Smooth muscle cell (in vitro differentiated cells): ENCODE results near the gene LMO2. TPM values are rescaled to one million over a fixed set of nuclear protein-coding genes. Genes with fewer than 3 reads are reported as not detected.

ENCODE experiments used
- DNase-seq: peaks from one replicate; lab custom pipeline; 2025; ENCODE audit not compliant: unreplicated experiment; lab: John Stamatoyannopoulos, UW
- H2AFZ ChIP-seq: fragments of 200-600 bp; sonication (generic); 2 replicates; pipeline ENCODE4 v1.6.0; 2016; ENCODE audit warnings: antibody characterized with exemption, low read depth, mild to moderate bottlenecking
- H3F3A ChIP-seq: fragments of 200-600 bp; sonication (generic); 2 replicates; pipeline ENCODE4 v1.6.0; 2017; ENCODE audit warnings: antibody characterized with exemption, low read depth
- H3K27ac ChIP-seq: fragments of 200-600 bp; sonication (generic); 2 replicates; pipeline ENCODE4 v1.5.1; 2016; ENCODE audit warnings: low read depth, mild to moderate bottlenecking
- H3K27me3 ChIP-seq: fragments of 200-600 bp; sonication (generic); 2 replicates; pipeline ENCODE4 v1.6.1; 2016; ENCODE audit warnings: low read depth, mild to moderate bottlenecking
- H3K36me3 ChIP-seq: fragments of 200-600 bp; sonication (generic); 2 replicates; pipeline ENCODE4 v1.5.1; 2016; ENCODE audit warnings: low read depth
- H3K4me1 ChIP-seq: fragments of 200-600 bp; sonication (generic); 2 replicates; pipeline ENCODE4 v1.5.1; 2016; ENCODE audit warnings: low read depth
- H3K4me2 ChIP-seq: fragments of 200-600 bp; sonication (generic); 2 replicates; pipeline ENCODE4 v1.6.0; 2016; ENCODE audit warnings: mild to moderate bottlenecking
- H3K4me3 ChIP-seq: fragments of 200-600 bp; sonication (generic); 2 replicates; pipeline ENCODE4 v1.5.1; 2016; ENCODE audit warnings: mild to moderate bottlenecking
- H3K79me2 ChIP-seq: fragments of 200-600 bp; sonication (generic); 2 replicates; pipeline ENCODE4 v1.6.0; 2016; ENCODE audit warnings: low read depth, mild to moderate bottlenecking
- H3K9ac ChIP-seq: fragments of 200-600 bp; sonication (generic); 2 replicates; pipeline ENCODE4 v1.6.0; 2016; ENCODE audit warnings: low read depth
- H3K9me3 ChIP-seq: fragments of 200-600 bp; sonication (generic); replicated peaks from 2 replicates; pipeline ENCODE4 v1.5.1; 2016; ENCODE audit warnings: low read depth
- H4K20me1 ChIP-seq: fragments of 200-600 bp; sonication (generic); 2 replicates; pipeline ENCODE4 v1.6.0; 2016; ENCODE audit warnings: low read depth
- CTCF ChIP-seq: fragments of 200-600 bp; sonication (generic); IDR thresholded peaks from 2 replicates; pipeline ENCODE4 v1.5.1; 2017; ENCODE audit warnings: borderline replicate concordance, mild to moderate bottlenecking, antibody characterized with exemption; ENCODE audit not compliant: insufficient read depth, poor library complexity, severe bottlenecking
- WGBS: methylation state at CpG from one replicate; pipeline ENCODE4 v1.1.7; 2016; ENCODE audit warnings: low lambda C conversion rate; 5-methylcytosine and 5-hydroxymethylcytosine counted together
- polyA plus RNA-seq: library from polyadenylated mRNA; unstranded; fragments of >200 nt; fragmentation: Nextera tagmentation; extraction: Ambion mirVana; gene quantifications from 2 replicates; pipeline ENCODE4 v1.2.1, GENCODE V29; 2016
- total RNA-seq: library from RNA; depleted of rRNA; stranded (reverse); fragments of >200 nt; gene quantifications from 2 replicates; pipeline ENCODE4 v1.2.3, GENCODE V29; 2014

The LMO2 gene
- total and polyA plus RNA-seq, 2 experiments from 2014 or later: 2.7 to 3.8 TPM

- Histone ChIP-seq H3K9ac (no peak overlapping the region), H3K9me3 (no peaks in the 10 kb centered on the region), H3K4me2 (peak overlapping the region; percentile 94), H3F3A (no peaks in the 10 kb centered on the region), H4K20me1 (no peaks in the 10 kb centered on the region), H2AFZ (peak overlapping the region; percentile 26), H3K4me1 (peaks cover 15% of the 10 kb centered on the region), H3K27me3 (peaks cover 43% of the 10 kb centered on the region), H3K79me2 (no peaks in the 10 kb centered on the region), H3K4me3 (peak overlapping the region; percentile 76), H3K27ac (no peak overlapping the region), H3K36me3 (no peaks in the 10 kb centered on the region)
- no peak for DNase-seq
- no peak for TF ChIP-seq CTCF
- WGBS: 1% methylated on average over 61 of the region's 91 CpGs
Measured at GRCh38 chr11:33869481-33870422, 22.1 kb downstream of the LMO2 start.

- Histone ChIP-seq H3K36me3 (no peaks in the 10 kb centered on the region), H3K4me2 (peak overlapping the region; percentile 94), H3K27me3 (peaks cover 36% of the 10 kb centered on the region), H3F3A (no peaks in the 10 kb centered on the region), H2AFZ (peak overlapping the region; percentile 62), H3K4me3 (peak overlapping the region; percentile 76), H3K4me1 (peaks cover 15% of the 10 kb centered on the region), H4K20me1 (no peaks in the 10 kb centered on the region), H3K27ac (no peak overlapping the region), H3K9me3 (no peaks in the 10 kb centered on the region), H3K79me2 (no peaks in the 10 kb centered on the region), H3K9ac (no peak overlapping the region)
- 2% methylated on average over 51 of the region's 68 CpGs for WGBS
- DNase-seq: no peak
- no peak for TF ChIP-seq CTCF
Measured at GRCh38 chr11:33868647-33869461, 23.0 kb downstream of the LMO2 start.

- TF ChIP-seq CTCF: no peak
- H3K27ac ChIP-seq: no peak overlapping the region
- H3K9me3 ChIP-seq: no peaks in the 10 kb centered on the region
- peak overlapping the region; percentile 62 for H2AFZ ChIP-seq
- peak overlapping the region; percentile 76 for H3K4me3 ChIP-seq
- H4K20me1 ChIP-seq: no peaks in the 10 kb centered on the region
- 4% methylated on average over 7 of the region's 7 CpGs for WGBS
- H3K79me2 ChIP-seq: no peaks in the 10 kb centered on the region
- no peak overlapping the region for H3K9ac ChIP-seq
- H3K4me1 ChIP-seq: peaks cover 15% of the 10 kb centered on the region
- DNase-seq: no peak
- H3K4me2 ChIP-seq: peak overlapping the region; percentile 94
- H3K36me3 ChIP-seq: no peaks in the 10 kb centered on the region
- H3F3A ChIP-seq: no peaks in the 10 kb centered on the region
- peaks cover 29% of the 10 kb centered on the region for H3K27me3 ChIP-seq
Measured at GRCh38 chr11:33867996-33868646, 23.8 kb downstream of the LMO2 start.
